Natural killer cell (primary cell): ENCODE results near the gene PDGFC. TPM values are rescaled to one million over a fixed set of nuclear protein-coding genes. Genes with fewer than 3 reads are reported as not detected.
A peak's percentile ranks its signal among the peaks of the same experiment; 100 is the strongest.

Source experiments
- ATAC-seq, 3 donors: fragments of 150-1000 bp in 2 of 3; fragments of 200-7000 bp in 1 of 3; cut with Tn5 transposase; 1 replicate in 1 of 3; 2 replicates in 2 of 3; pipeline ENCODE4 v1.10.0; 2021; ENCODE audit warnings: mild to moderate bottlenecking in 2 of 3, moderate library complexity in 2 of 3
- DNase-seq, 2 donors: peaks; one replicate each; pipeline versions ENCODE4 v3.0.0 to v3.0.0-alpha.2; 2013 to 2021; ENCODE audit warnings: mixed read lengths in 1 of 2
- H3K27ac ChIP-seq: one replicate; pipeline ENCODE4 v1.5.1; 2013; ENCODE audit warnings: mild to moderate bottlenecking, low read length
- H3K27me3 ChIP-seq: one replicate; pipeline ENCODE4 v1.6.1; 2013; ENCODE audit warnings: low read length; ENCODE audit not compliant: control insufficient read depth, insufficient read depth
- H3K36me3 ChIP-seq: one replicate; pipeline ENCODE4 v1.6.1; 2013; ENCODE audit warnings: low read length; ENCODE audit not compliant: control insufficient read depth, insufficient read depth
- H3K4me1 ChIP-seq: one replicate; pipeline ENCODE4 v1.6.1; 2013; ENCODE audit warnings: low read length; ENCODE audit not compliant: control insufficient read depth, insufficient read depth
- H3K4me3 ChIP-seq: one replicate; pipeline ENCODE4 v1.5.1; 2013; ENCODE audit warnings: low read length
- H3K9me3 ChIP-seq: one replicate; pipeline ENCODE4 v1.6.1; 2013; ENCODE audit warnings: low read length; ENCODE audit not compliant: control insufficient read depth, insufficient read depth
- H3K27ac Mint-ChIP-seq, 2 donors: one replicate each; pipeline ENCODE4 v1.8.0; 2022; ENCODE audit warnings: mild to moderate bottlenecking in 2 of 2, mixed read lengths in 2 of 2, moderate library complexity in 1 of 2
- H3K27me3 Mint-ChIP-seq, 2 donors: one replicate each; pipeline ENCODE4 v1.8.0; 2022; ENCODE audit warnings: low read depth in 2 of 2, mixed read lengths in 2 of 2
- H3K36me3 Mint-ChIP-seq: one replicate; pipeline ENCODE4 v1.8.0; 2022; ENCODE audit warnings: mixed read lengths
- H3K4me1 Mint-ChIP-seq, 2 donors: one replicate each; pipeline ENCODE4 v1.8.0; 2022; ENCODE audit warnings: mixed read lengths in 2 of 2
- H3K4me3 Mint-ChIP-seq: one replicate; pipeline ENCODE4 v1.8.0; 2022; ENCODE audit warnings: mild to moderate bottlenecking, moderate library complexity, mixed read lengths
- H3K9me3 Mint-ChIP-seq, 2 donors: one replicate each; pipeline ENCODE4 v1.8.0; 2022; ENCODE audit warnings: mixed read lengths in 2 of 2
- CTCF ChIP-seq: fragments of 200-600 bp; IDR thresholded peaks from one replicate; pipeline ENCODE4 v1.8.0; 2022; ENCODE audit warnings: antibody characterized with exemption
- WGBS: methylation state at CpG from one replicate; pipeline ENCODE4 v1.1.7; 2013; ENCODE audit warnings: missing lambda C conversion rate; ENCODE audit not compliant: insufficient coverage; 5-methylcytosine and 5-hydroxymethylcytosine counted together
- intact Hi-C: fragments of 100-400 bp; cut with micrococcal nuclease; formaldehyde crosslinking; loops from one replicate; pipeline ENCODE4 v1.14.2; 2022
- total RNA-seq, 4 donors: library from RNA; stranded (reverse); fragments of 120-200 nt in 1 of 4; gene quantifications; one replicate each; pipeline versions ENCODE4 v1.2.3 to v1.2.4, GENCODE V29; 2013 to 2022

The PDGFC gene
- total RNA-seq, 3 donors from 2014 or later (not counting 1 experiment from before 2014, with no cell fraction given), result 0.72 to 1.6 (median 0.90) TPM

- H3K27me3 Mint-ChIP-seq, result peaks cover 28 to 52% of the 10 kb centered on the region in 2 donors
- intact Hi-C loops, result no loop called here
- no peak overlapping the region for H3K4me3 ChIP-seq
Measured at GRCh38 chr4:156969911-156970310, 1.7 kb downstream of the PDGFC start.

GRCh38 chr4:156969101-156969500 is 2.5 kb downstream of the PDGFC start:
- Histone ChIP-seq H3K27me3 (peaks cover 14% of the 10 kb centered on the region), H3K4me3 (no peak overlapping the region), H3K36me3 (no peaks in the 10 kb centered on the region), H3K27ac (no peak overlapping the region), H3K9me3 (no peaks in the 10 kb centered on the region), H3K4me1 (peaks cover 12% of the 10 kb centered on the region)
- Mint-ChIP-seq H3K9me3 (peaks cover 0 to 4% of the 10 kb centered on the region in 2 donors), H3K27ac (no peak overlapping the region), H3K4me3 (no peak overlapping the region), H3K4me1 (peaks cover 0 to 6% of the 10 kb centered on the region in 2 donors), H3K27me3 (peaks cover 28 to 47% of the 10 kb centered on the region in 2 donors), H3K36me3 (no peaks in the 10 kb centered on the region)
- no peak for TF ChIP-seq CTCF
- intact Hi-C loops, result no loop called here
- 56% methylated on average over 3 of the region's 3 CpGs for WGBS
- no peak for ATAC-seq
- DNase-seq, result no peak

More at GRCh38 chr4:156969911-156970310, 1.7 kb downstream of the PDGFC start:
- Mint-ChIP-seq H3K27ac (no peak overlapping the region), H3K9me3 (peaks cover 0 to 6% of the 10 kb centered on the region in 2 donors), H3K4me1 (peaks cover 0 to 6% of the 10 kb centered on the region in 2 donors), H3K36me3 (no peaks in the 10 kb centered on the region), H3K4me3 (peak overlapping the region; percentile 69)
- Histone ChIP-seq H3K4me1 (peaks cover 12% of the 10 kb centered on the region), H3K9me3 (no peaks in the 10 kb centered on the region), H3K36me3 (no peaks in the 10 kb centered on the region), H3K27ac (no peak overlapping the region), H3K27me3 (peaks cover 14% of the 10 kb centered on the region)
- DNase-seq (no peak), ATAC-seq (no peak)
- WGBS, result 7% methylated on average over 2 of the region's 2 CpGs
- no peak for TF ChIP-seq CTCF

- no peak overlapping the region for H3K27ac Mint-ChIP-seq
- H3K27ac ChIP-seq, result no peak overlapping the region
- peaks cover 28 to 41% of the 10 kb centered on the region in 2 donors for H3K27me3 Mint-ChIP-seq
- no peaks in the 10 kb centered on the region for H3K36me3 Mint-ChIP-seq
- H3K4me1 Mint-ChIP-seq, result peaks cover 0 to 6% of the 10 kb centered on the region in 2 donors
- H3K4me3 Mint-ChIP-seq, result no peak overlapping the region
- peak in 1 of 2 donors; percentile 10 for DNase-seq
- TF ChIP-seq CTCF, result no peak
- ATAC-seq, result peak; percentile 34 to 63 (median 50)
- H3K27me3 ChIP-seq, result peaks cover 14% of the 10 kb centered on the region
- H3K4me3 ChIP-seq, result no peak overlapping the region
- peaks cover 12% of the 10 kb centered on the region for H3K4me1 ChIP-seq
- H3K36me3 ChIP-seq, result no peaks in the 10 kb centered on the region
- peaks cover 0 to 3% of the 10 kb centered on the region in 2 donors for H3K9me3 Mint-ChIP-seq
- H3K9me3 ChIP-seq, result no peaks in the 10 kb centered on the region
- 24% methylated on average over 1 of the region's 2 CpGs for whole genome bisulfite sequencing
- intact Hi-C loops, result no loop called here
Measured at GRCh38 chr4:156968479-156968984, 3.1 kb downstream of the PDGFC start.

GRCh38 chr4:156966836-156967235 is 4.8 kb downstream of the PDGFC start:
- no peak for TF ChIP-seq CTCF
- Histone ChIP-seq H3K9me3 (no peaks in the 10 kb centered on the region), H3K36me3 (no peaks in the 10 kb centered on the region), H3K27ac (no peak overlapping the region), H3K4me1 (peaks cover 8% of the 10 kb centered on the region), H3K27me3 (peaks cover 10% of the 10 kb centered on the region), H3K4me3 (no peak overlapping the region)
- Mint-ChIP-seq H3K36me3 (no peaks in the 10 kb centered on the region), H3K4me1 (peaks cover 0 to 6% of the 10 kb centered on the region in 2 donors), H3K4me3 (no peak overlapping the region), H3K27me3 (peaks cover 20 to 27% of the 10 kb centered on the region in 2 donors), H3K9me3 (peaks cover 0 to 3% of the 10 kb centered on the region in 2 donors), H3K27ac (no peak overlapping the region)
- WGBS, result 83% methylated on average over 2 of the region's 2 CpGs
- ATAC-seq, result no peak
- intact Hi-C loops, result no loop called here
- DNase-seq, result no peak
